Astrocyte (in vitro differentiated cells and primary cell): Measurements from ENCODE around the gene LMF1. TPM values are rescaled to one million over a fixed set of nuclear protein-coding genes. Genes with fewer than 3 reads are reported as not detected.
A peak's percentile ranks its signal among the peaks of the same experiment; 100 is the strongest.

Source experiments
- DNase-seq: peaks from one replicate; pipeline ENCODE4 v3.0.0-alpha.2; 2010; ENCODE audit warnings: low read depth
- FAIRE-seq: peaks from 2 replicates; lab custom pipeline; 2011; peaks lifted over from hg19 to GRCh38; lab: Jason Lieb, UNC
- H2AFZ ChIP-seq: 2 replicates; pipeline ENCODE4 v1.6.0; 2012; ENCODE audit warnings: low read depth, low read length, inconsistent platforms
- H3K27ac ChIP-seq: 2 replicates; pipeline ENCODE4 v1.5.1; 2011; ENCODE audit warnings: low read depth, low read length, inconsistent platforms
- H3K27me3 ChIP-seq: 2 replicates; pipeline ENCODE4 v1.6.0; 2011; ENCODE audit warnings: low read length, inconsistent platforms; ENCODE audit not compliant: insufficient read depth
- H3K36me3 ChIP-seq: 2 replicates; pipeline ENCODE4 v1.5.1; 2011; ENCODE audit warnings: low read length, inconsistent platforms; ENCODE audit not compliant: insufficient read depth
- H3K4me1 ChIP-seq: 2 replicates; pipeline ENCODE4 v1.5.1; 2011; ENCODE audit warnings: low read length, inconsistent platforms; ENCODE audit not compliant: insufficient read depth
- H3K4me2 ChIP-seq: 2 replicates; pipeline ENCODE4 v1.6.0; 2012; ENCODE audit warnings: low read length, inconsistent platforms
- H3K4me3 ChIP-seq: 2 replicates; pipeline ENCODE4 v1.5.1; 2011; ENCODE audit warnings: low read depth, mild to moderate bottlenecking, low read length, inconsistent platforms; ENCODE audit not compliant: insufficient read depth
- H3K79me2 ChIP-seq: 2 replicates; pipeline ENCODE4 v1.6.0; 2012; ENCODE audit warnings: mild to moderate bottlenecking, low read length, inconsistent platforms; ENCODE audit not compliant: insufficient read depth
- H3K9ac ChIP-seq: 2 replicates; pipeline ENCODE4 v1.6.0; 2012; ENCODE audit warnings: mild to moderate bottlenecking, low read length, inconsistent platforms
- H3K9me3 ChIP-seq: 2 replicates; pipeline ENCODE4 v1.5.1; 2012; ENCODE audit warnings: low read depth, mild to moderate bottlenecking, low read length, inconsistent platforms; ENCODE audit not compliant: insufficient read depth
- H4K20me1 ChIP-seq: 2 replicates; pipeline ENCODE4 v1.6.0; 2012; ENCODE audit warnings: low read length, inconsistent platforms; ENCODE audit not compliant: insufficient read depth
- H3K27ac Mint-ChIP-seq: one replicate; pipeline ENCODE4 v1.8.0; 2021; ENCODE audit warnings: mild to moderate bottlenecking, mixed read lengths; ENCODE audit not compliant: unreplicated experiment
- H3K27me3 Mint-ChIP-seq: one replicate; pipeline ENCODE4 v1.8.0; 2021; ENCODE audit warnings: low read depth, mixed read lengths; ENCODE audit not compliant: unreplicated experiment
- H3K36me3 Mint-ChIP-seq: one replicate; pipeline ENCODE4 v1.8.0; 2021; ENCODE audit warnings: low read depth, mixed read lengths; ENCODE audit not compliant: unreplicated experiment
- H3K4me1 Mint-ChIP-seq: one replicate; pipeline ENCODE4 v1.8.0; 2021; ENCODE audit warnings: low read depth, mixed read lengths; ENCODE audit not compliant: unreplicated experiment
- H3K4me3 Mint-ChIP-seq: one replicate; pipeline ENCODE4 v1.8.0; 2021; ENCODE audit warnings: mild to moderate bottlenecking, moderate library complexity, mixed read lengths; ENCODE audit not compliant: unreplicated experiment
- H3K9me3 Mint-ChIP-seq: one replicate; pipeline ENCODE4 v1.8.0; 2021; ENCODE audit warnings: mild to moderate bottlenecking, mixed read lengths; ENCODE audit not compliant: unreplicated experiment
- EZH2 ChIP-seq: IDR thresholded peaks from 2 replicates; pipeline ENCODE4 v1.6.1; 2012; ENCODE audit warnings: mild to moderate bottlenecking, low read length, inconsistent platforms; ENCODE audit not compliant: insufficient read depth
- total RNA-seq: library from RNA; stranded (reverse); gene quantifications from 2 replicates; pipeline ENCODE4 v1.2.1, GENCODE V29; 2021
- TF ChIP-seq, protein P1 (sequence below): IDR thresholded peaks from 2 replicates; pipeline ENCODE4 v1.5.1; 2011; ENCODE audit warnings: low read depth, mild to moderate bottlenecking, inconsistent platforms, low read length, moderate library complexity; ENCODE audit not compliant: insufficient read depth

The LMF1 gene
- total RNA-seq, 1 donor from 2014 or later = 12.6 TPM

DNA sequence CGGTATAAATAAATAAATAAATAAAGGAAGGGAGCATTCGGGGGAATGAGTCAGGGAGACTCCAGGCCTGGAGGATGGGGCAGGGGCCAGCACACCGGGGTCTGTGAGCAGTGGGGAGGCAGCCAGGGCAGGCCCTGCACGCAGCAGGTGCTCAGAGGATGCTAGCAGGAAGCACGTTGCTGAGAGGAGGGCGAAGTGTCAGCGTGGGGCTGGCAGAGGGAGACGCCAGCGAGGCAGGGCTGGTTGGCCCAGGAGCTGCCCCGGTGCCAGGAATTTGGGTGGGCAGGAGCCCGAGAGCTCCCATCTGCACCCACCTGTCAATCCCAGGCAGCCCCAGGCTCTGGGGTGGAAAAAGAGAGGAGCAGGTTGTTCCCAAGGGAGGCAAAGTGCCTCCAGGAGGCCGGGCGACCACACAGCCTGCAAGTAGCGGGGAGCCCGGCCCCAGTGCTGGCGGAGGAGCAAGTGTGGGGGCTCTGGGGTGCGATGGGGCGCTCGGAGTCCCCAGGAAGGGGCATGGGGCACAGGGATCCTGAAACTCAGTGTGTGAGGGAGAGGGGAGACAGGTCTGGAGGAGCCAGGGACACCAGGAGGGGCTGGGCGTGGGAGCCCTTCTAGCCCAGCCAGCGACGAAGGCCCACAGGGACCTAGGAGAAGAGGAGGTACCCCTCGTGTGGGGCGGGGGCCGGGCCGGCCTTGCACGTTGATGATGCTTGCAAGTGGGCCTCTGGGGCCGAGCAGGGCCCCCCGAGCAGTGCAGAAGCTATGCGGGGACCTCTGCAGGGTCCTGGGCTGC is 38.8 kb upstream of the LMF1 start:
- H3K79me2 ChIP-seq = no peaks in the 10 kb centered on the region
- H3K9me3 Mint-ChIP-seq = no peaks in the 10 kb centered on the region
- no peak overlapping the region for H3K27ac ChIP-seq
- H2AFZ ChIP-seq = no peak overlapping the region
- H3K36me3 Mint-ChIP-seq = no peaks in the 10 kb centered on the region
- H3K4me3 ChIP-seq = no peak overlapping the region
- no peaks in the 10 kb centered on the region for H3K4me1 ChIP-seq
- TF ChIP-seq, protein P1, sequence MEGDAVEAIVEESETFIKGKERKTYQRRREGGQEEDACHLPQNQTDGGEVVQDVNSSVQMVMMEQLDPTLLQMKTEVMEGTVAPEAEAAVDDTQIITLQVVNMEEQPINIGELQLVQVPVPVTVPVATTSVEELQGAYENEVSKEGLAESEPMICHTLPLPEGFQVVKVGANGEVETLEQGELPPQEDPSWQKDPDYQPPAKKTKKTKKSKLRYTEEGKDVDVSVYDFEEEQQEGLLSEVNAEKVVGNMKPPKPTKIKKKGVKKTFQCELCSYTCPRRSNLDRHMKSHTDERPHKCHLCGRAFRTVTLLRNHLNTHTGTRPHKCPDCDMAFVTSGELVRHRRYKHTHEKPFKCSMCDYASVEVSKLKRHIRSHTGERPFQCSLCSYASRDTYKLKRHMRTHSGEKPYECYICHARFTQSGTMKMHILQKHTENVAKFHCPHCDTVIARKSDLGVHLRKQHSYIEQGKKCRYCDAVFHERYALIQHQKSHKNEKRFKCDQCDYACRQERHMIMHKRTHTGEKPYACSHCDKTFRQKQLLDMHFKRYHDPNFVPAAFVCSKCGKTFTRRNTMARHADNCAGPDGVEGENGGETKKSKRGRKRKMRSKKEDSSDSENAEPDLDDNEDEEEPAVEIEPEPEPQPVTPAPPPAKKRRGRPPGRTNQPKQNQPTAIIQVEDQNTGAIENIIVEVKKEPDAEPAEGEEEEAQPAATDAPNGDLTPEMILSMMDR = no peak
- TF ChIP-seq EZH2 = no peak
- H3K4me2 ChIP-seq = no peak overlapping the region
- no peaks in the 10 kb centered on the region for H3K9me3 ChIP-seq
- peaks cover 47% of the 10 kb centered on the region for H3K27me3 Mint-ChIP-seq
- no peaks in the 10 kb centered on the region for H3K4me1 Mint-ChIP-seq
- H3K9ac ChIP-seq = no peak overlapping the region
- DNase-seq (no peak), FAIRE-seq (no peak)
- no peaks in the 10 kb centered on the region for H3K36me3 ChIP-seq
- H3K27me3 ChIP-seq = peaks cover 33% of the 10 kb centered on the region
- H3K4me3 Mint-ChIP-seq = no peak overlapping the region
- no peak overlapping the region for H3K27ac Mint-ChIP-seq
- no peaks in the 10 kb centered on the region for H4K20me1 ChIP-seq

DNA sequence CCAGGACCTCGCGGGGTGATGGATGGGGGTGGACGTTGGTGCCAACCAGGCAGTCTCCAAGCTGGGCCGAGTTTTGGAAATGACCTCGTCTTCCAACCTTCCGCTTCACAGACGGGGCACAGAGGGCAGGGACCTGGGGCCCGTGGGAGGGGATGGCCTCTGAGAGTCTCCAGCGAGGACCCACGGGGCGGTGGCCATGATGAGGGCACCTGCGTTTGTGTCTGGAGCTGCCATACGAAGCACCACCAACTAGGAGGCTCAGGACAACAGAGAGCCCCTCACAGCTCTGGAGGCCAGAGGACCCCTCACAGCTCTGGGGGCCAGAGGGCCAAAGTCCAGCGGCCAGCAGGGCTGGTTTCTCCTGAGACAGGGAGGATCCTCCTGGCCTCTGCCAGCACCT is 37.3 kb upstream of the LMF1 start:
- Histone ChIP-seq H3K4me2 (no peak overlapping the region), H3K27ac (no peak overlapping the region), H3K9me3 (no peaks in the 10 kb centered on the region), H3K79me2 (no peaks in the 10 kb centered on the region), H3K9ac (no peak overlapping the region), H4K20me1 (peaks cover 14% of the 10 kb centered on the region), H3K36me3 (no peaks in the 10 kb centered on the region), H3K4me1 (peaks cover 11% of the 10 kb centered on the region), H2AFZ (no peak overlapping the region), H3K27me3 (peaks cover 33% of the 10 kb centered on the region), H3K4me3 (no peak overlapping the region)
- Mint-ChIP-seq H3K36me3 (no peaks in the 10 kb centered on the region), H3K9me3 (no peaks in the 10 kb centered on the region), H3K4me1 (peaks cover 3% of the 10 kb centered on the region), H3K27me3 (peaks cover 43% of the 10 kb centered on the region), H3K4me3 (no peak overlapping the region), H3K27ac (peak overlapping the region; percentile 12)
- DNase-seq = no peak
- TF ChIP-seq, protein P1 = no peak
- TF ChIP-seq EZH2 = no peak
- no peak for FAIRE-seq

DNA sequence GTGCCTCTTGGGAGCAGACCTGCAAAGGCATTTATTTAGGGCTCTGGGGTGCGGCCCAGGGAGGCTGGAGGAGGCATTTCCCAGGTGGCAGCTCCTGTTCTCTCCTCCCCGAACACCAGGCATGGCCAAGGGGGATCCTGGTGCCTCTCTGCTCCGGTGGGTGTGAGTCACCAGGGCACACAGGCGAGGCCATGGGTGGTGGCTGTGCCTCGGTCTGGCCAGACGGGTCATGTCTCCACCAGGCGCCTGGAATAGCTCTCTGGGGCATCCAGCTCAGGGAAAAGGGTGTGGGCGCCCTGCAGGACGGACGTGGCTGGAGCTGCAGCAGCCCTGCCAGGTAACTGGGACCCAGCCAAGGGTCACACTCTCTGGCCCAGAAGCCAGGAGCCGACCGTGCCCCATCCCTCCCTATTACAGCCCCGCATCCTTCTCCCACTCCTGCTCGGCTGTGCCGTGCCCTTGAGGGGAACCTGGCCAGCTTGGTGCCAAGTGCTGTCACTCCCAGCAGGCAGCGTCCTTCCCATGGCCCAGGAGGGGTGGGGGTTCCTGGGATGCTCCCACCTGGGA is 36.6 kb upstream of the LMF1 start:
- Histone ChIP-seq H3K4me1 (peaks cover 19% of the 10 kb centered on the region), H3K4me2 (no peak overlapping the region), H3K9me3 (no peaks in the 10 kb centered on the region), H3K4me3 (no peak overlapping the region), H4K20me1 (peaks cover 21% of the 10 kb centered on the region), H3K9ac (no peak overlapping the region), H3K27me3 (peaks cover 31% of the 10 kb centered on the region), H2AFZ (no peak overlapping the region), H3K79me2 (no peaks in the 10 kb centered on the region), H3K36me3 (no peaks in the 10 kb centered on the region), H3K27ac (no peak overlapping the region)
- FAIRE-seq (no peak), DNase-seq (no peak)
- Mint-ChIP-seq H3K9me3 (no peaks in the 10 kb centered on the region), H3K36me3 (no peaks in the 10 kb centered on the region), H3K4me3 (no peak overlapping the region), H3K27ac (no peak overlapping the region), H3K4me1 (peaks cover 3% of the 10 kb centered on the region), H3K27me3 (peaks cover 43% of the 10 kb centered on the region)
- TF ChIP-seq, protein P1 = no peak
- no peak for TF ChIP-seq EZH2
